ENCODE measurements around the gene ZNF2. TPM values are rescaled to one million over a fixed set of nuclear protein-coding genes. Genes with fewer than 3 reads are reported as not detected.
A peak's percentile ranks its signal among the peaks of the same experiment; 100 is the strongest.

ZNF2 gene
- total RNA-seq, 6 donors from 2014 or later: 4.1 to 12.6 (median 4.5) TPM; not detected in 1

DNA sequence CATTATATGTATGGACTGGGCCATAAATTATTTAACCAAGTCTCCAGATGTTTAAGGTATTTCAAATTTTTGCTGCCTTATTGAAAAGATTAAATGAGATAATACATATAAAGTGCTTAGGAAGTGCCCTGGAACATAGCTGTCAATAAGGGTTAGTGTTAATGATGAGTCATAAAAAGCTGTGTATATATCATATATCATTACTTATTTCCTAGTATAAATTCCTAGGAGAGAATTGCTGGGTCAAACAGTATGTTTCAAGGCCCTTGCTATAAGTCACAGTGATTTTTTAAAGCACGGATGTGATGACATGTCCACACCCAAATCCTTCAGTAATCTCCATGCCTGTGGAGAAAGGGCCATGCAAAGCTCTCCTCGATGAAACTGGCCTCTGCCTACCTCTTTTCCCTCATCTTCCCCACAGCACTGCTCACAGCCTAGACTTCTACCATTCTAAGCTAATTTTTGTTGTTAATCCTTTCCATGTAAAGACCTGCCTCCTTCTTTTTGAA, 8.5 kb downstream of the ZNF2 start:
- no peak for ATAC-seq (ENCODE audit: low FRiP score in 2 of 2)
- Histone ChIP-seq H3K9me3 (peaks cover 0 to 6% (median 0%) of the 10 kb centered on the region in 4 donors), H3K27me3 (no peaks in the 10 kb centered on the region), H3K4me3 (no peak overlapping the region), H3K4me1 (no peaks in the 10 kb centered on the region), H3K27ac (no peak overlapping the region), H3K36me3 (peaks cover 0 to 20% (median 8%) of the 10 kb centered on the region in 4 donors)
- TF ChIP-seq, protein P1, sequence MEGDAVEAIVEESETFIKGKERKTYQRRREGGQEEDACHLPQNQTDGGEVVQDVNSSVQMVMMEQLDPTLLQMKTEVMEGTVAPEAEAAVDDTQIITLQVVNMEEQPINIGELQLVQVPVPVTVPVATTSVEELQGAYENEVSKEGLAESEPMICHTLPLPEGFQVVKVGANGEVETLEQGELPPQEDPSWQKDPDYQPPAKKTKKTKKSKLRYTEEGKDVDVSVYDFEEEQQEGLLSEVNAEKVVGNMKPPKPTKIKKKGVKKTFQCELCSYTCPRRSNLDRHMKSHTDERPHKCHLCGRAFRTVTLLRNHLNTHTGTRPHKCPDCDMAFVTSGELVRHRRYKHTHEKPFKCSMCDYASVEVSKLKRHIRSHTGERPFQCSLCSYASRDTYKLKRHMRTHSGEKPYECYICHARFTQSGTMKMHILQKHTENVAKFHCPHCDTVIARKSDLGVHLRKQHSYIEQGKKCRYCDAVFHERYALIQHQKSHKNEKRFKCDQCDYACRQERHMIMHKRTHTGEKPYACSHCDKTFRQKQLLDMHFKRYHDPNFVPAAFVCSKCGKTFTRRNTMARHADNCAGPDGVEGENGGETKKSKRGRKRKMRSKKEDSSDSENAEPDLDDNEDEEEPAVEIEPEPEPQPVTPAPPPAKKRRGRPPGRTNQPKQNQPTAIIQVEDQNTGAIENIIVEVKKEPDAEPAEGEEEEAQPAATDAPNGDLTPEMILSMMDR (IDR thresholded peaks at IDR 0.05): no peak
- TF ChIP-seq EP300 (IDR thresholded peaks at IDR 0.05) (no peak), POLR2AphosphoS5 (IDR thresholded peaks at IDR 0.05) (no peak), POLR2A (IDR thresholded peaks at IDR 0.05) (no peak)
- DNase-seq: no peak
- WGBS, 2 donors: 90 to 91% methylated on average over 2 of the region's 2 CpGs

DNA sequence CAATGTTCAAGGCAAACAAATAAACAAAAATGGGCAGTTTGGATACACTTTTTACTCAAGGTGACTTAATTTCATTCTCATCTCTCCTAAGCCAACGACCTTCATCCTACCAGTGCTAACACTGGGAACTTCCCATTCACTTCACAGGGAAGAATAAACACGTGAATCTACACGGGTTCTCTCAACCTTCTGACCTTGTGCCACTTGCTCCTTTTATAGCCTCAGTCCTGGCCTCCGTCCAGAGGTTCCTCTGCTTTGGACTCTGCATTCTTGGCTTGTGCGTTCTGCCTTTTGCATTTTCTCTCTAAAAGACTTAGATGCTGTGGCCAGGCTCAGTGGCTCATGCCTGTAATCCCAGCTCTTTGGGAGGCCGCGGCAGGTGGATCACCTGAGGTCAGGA, 13.8 kb downstream of the ZNF2 start:
- H3K36me3 ChIP-seq: peaks cover 21 to 60% (median 44%) of the 10 kb centered on the region in 4 donors

GRCh38 chr2:95181774-95182173, 16.2 kb downstream of the ZNF2 start:
- H3K27me3 ChIP-seq: no peaks in the 10 kb centered on the region
- H3K36me3 ChIP-seq: peaks cover 21 to 60% (median 42%) of the 10 kb centered on the region in 4 donors
- H3K4me3 ChIP-seq: no peak overlapping the region
- 96 to 97% methylated on average over 18 of the region's 18 CpGs for WGBS, 2 donors
- ATAC-seq (ENCODE audit: low FRiP score in 2 of 2): no peak
- no peak overlapping the region for H3K27ac ChIP-seq
- no peaks in the 10 kb centered on the region for H3K4me1 ChIP-seq
- H3K9me3 ChIP-seq: peaks cover 0 to 34% (median 18%) of the 10 kb centered on the region in 4 donors
- DNase-seq: peak in 1 of 2 donors; percentile 54
- TF ChIP-seq POLR2A (IDR thresholded peaks at IDR 0.05) (no peak), EP300 (IDR thresholded peaks at IDR 0.05) (no peak), POLR2AphosphoS5 (IDR thresholded peaks at IDR 0.05) (no peak)
- TF ChIP-seq, protein P1 (IDR thresholded peaks at IDR 0.05): no peak

More for the DNA sequence above, 13.8 kb downstream of the ZNF2 start:
- Histone ChIP-seq H3K4me1 (no peaks in the 10 kb centered on the region), H3K27me3 (no peaks in the 10 kb centered on the region), H3K27ac (no peak overlapping the region), H3K4me3 (no peak overlapping the region), H3K9me3 (peaks cover 0 to 34% (median 18%) of the 10 kb centered on the region in 4 donors)
- ATAC-seq (ENCODE audit: low FRiP score in 2 of 2): no peak
- 86 to 87% methylated on average over 7 of the region's 7 CpGs for WGBS, 2 donors
- DNase-seq: no peak
- no peak for TF ChIP-seq POLR2AphosphoS5 (IDR thresholded peaks at IDR 0.05)
- TF ChIP-seq POLR2A (IDR thresholded peaks at IDR 0.05): no peak
- TF ChIP-seq EP300 (IDR thresholded peaks at IDR 0.05): no peak
- TF ChIP-seq, protein P1 (IDR thresholded peaks at IDR 0.05): no peak

GRCh38 chr2:95185197-95185596, 19.6 kb downstream of the ZNF2 start:
- Histone ChIP-seq H3K4me3 (no peak overlapping the region), H3K9me3 (peaks cover 0 to 26% (median 17%) of the 10 kb centered on the region in 4 donors), H3K4me1 (no peaks in the 10 kb centered on the region), H3K27ac (no peak overlapping the region), H3K36me3 (peaks cover 19 to 30% (median 26%) of the 10 kb centered on the region in 4 donors), H3K27me3 (no peaks in the 10 kb centered on the region)
- TF ChIP-seq POLR2AphosphoS5 (IDR thresholded peaks at IDR 0.05): no peak
- TF ChIP-seq, protein P1 (IDR thresholded peaks at IDR 0.05): no peak
- no peak for TF ChIP-seq POLR2A (IDR thresholded peaks at IDR 0.05)
- TF ChIP-seq EP300 (IDR thresholded peaks at IDR 0.05): no peak
- ATAC-seq (ENCODE audit: low FRiP score in 2 of 2): no peak
- DNase-seq: no peak
- WGBS, 2 donors: 98 to 100% methylated on average over 3 of the region's 3 CpGs

- H3K27ac ChIP-seq: no peak overlapping the region
- H3K4me1 ChIP-seq: no peaks in the 10 kb centered on the region
- DNase-seq: no peak
- WGBS, 2 donors: 77 to 80% methylated on average over 2 of the region's 2 CpGs
- H3K36me3 ChIP-seq: peaks cover 12 to 22% (median 19%) of the 10 kb centered on the region in 4 donors
- no peak for TF ChIP-seq POLR2A (IDR thresholded peaks at IDR 0.05)
- TF ChIP-seq EP300 (IDR thresholded peaks at IDR 0.05): no peak
- TF ChIP-seq, protein P1 (IDR thresholded peaks at IDR 0.05): no peak
- no peak for TF ChIP-seq POLR2AphosphoS5 (IDR thresholded peaks at IDR 0.05)
- H3K27me3 ChIP-seq: no peaks in the 10 kb centered on the region
- H3K4me3 ChIP-seq: no peak overlapping the region
- H3K9me3 ChIP-seq: peaks cover 0 to 20% (median 13%) of the 10 kb centered on the region in 4 donors
- ATAC-seq (ENCODE audit: low FRiP score in 2 of 2): no peak
These were observed 20.4 kb downstream of the ZNF2 start for GRCh38 chr2:95185973-95186372.
